Fibroblast of lung (primary cell): ENCODE measurements around the gene GH2. TPM values are rescaled to one million over a fixed set of nuclear protein-coding genes. Genes with fewer than 3 reads are reported as not detected.
"Not testable (repeated sequence)": the region's sequence is repeated elsewhere in the genome, so short reads cannot be mapped to it uniquely, and the experiment has no call there.

Experiments
- DNase-seq, 2 donors: peaks; one replicate each; pipeline versions ENCODE4 v3.0.0 to v3.0.0-alpha.2; 2010; ENCODE audit warnings: low read depth in 2 of 2
- H2AFZ ChIP-seq: 2 replicates; pipeline ENCODE4 v1.5.1; 2012; ENCODE audit warnings: low read length, control low read depth, inconsistent platforms
- H3K27ac ChIP-seq: 2 replicates; pipeline ENCODE4 v1.5.1; 2011; ENCODE audit warnings: low read length, control low read depth; ENCODE audit not compliant: insufficient read depth
- H3K27me3 ChIP-seq: 2 replicates; pipeline ENCODE4 v1.5.1; 2011; ENCODE audit warnings: mild to moderate bottlenecking, low read length; ENCODE audit not compliant: control insufficient read depth, insufficient read depth
- H3K36me3 ChIP-seq: 2 replicates; pipeline ENCODE4 v1.5.1; 2011; ENCODE audit warnings: low read length; ENCODE audit not compliant: control insufficient read depth, insufficient read depth
- H3K4me1 ChIP-seq: 2 replicates; pipeline ENCODE4 v1.5.1; 2011; ENCODE audit warnings: low read length; ENCODE audit not compliant: control insufficient read depth, insufficient read depth; ENCODE audit errors: extremely low read depth
- H3K4me2 ChIP-seq: 2 replicates; pipeline ENCODE4 v1.5.1; 2011; ENCODE audit warnings: low read length, control low read depth; ENCODE audit not compliant: insufficient read depth; ENCODE audit errors: extremely low read depth
- H3K4me3 ChIP-seq, 4 experiments: fragments of 200-600 bp in 1 of 4; sonication (generic) in 1 of 4; replicated peaks in 1 of 4; 2 replicates each; pipeline ENCODE4 v1.5.1; 2011 to 2016; ENCODE audit warnings: low read length in 4 of 4, low read depth in 3 of 4, mild to moderate bottlenecking in 3 of 4, control low read depth in 2 of 4, inconsistent platforms in 1 of 4, mixed read lengths in 1 of 4; ENCODE audit not compliant: insufficient read depth in 1 of 4; ENCODE audit errors: control extremely low read depth in 1 of 4
- H3K79me2 ChIP-seq: 2 replicates; pipeline ENCODE4 v1.5.1; 2012; ENCODE audit warnings: mild to moderate bottlenecking, low read length, inconsistent platforms; ENCODE audit not compliant: control insufficient read depth, insufficient read depth
- H3K9ac ChIP-seq: 2 replicates; pipeline ENCODE4 v1.5.1; 2011; ENCODE audit warnings: mild to moderate bottlenecking, low read length, control low read depth; ENCODE audit not compliant: insufficient read depth
- H3K9me3 ChIP-seq: 2 replicates; pipeline ENCODE4 v1.5.1; 2012; ENCODE audit warnings: low read depth, low read length; ENCODE audit not compliant: control insufficient read depth, insufficient read depth
- H4K20me1 ChIP-seq: 2 replicates; pipeline ENCODE4 v1.5.1; 2011; ENCODE audit warnings: low read length; ENCODE audit not compliant: control insufficient read depth, insufficient read depth; ENCODE audit errors: extremely low read depth
- EZH2 ChIP-seq: IDR thresholded peaks from 2 replicates; pipeline ENCODE4 v1.5.1; 2012; ENCODE audit warnings: low read length, control low read depth, mild to moderate bottlenecking; ENCODE audit errors: missing control alignments
- polyA plus RNA-seq, 2 donors: library from polyadenylated mRNA; depleted of rRNA in 1 of 2; stranded (reverse) in 1 of 2; unstranded in 1 of 2; fragments of >200 nt; gene quantifications; 2 replicates each; pipeline ENCODE4 v1.2.1, GENCODE V29; 2011 to 2012; ENCODE audit warnings: missing spikeins in 1 of 2
- total RNA-seq: library from RNA; depleted of rRNA; stranded (reverse); fragments of >200 nt; gene quantifications from 2 replicates; pipeline ENCODE4 v1.2.1, GENCODE V29; 2014
- TF ChIP-seq, protein P1 (sequence below), 2 donors: IDR thresholded peaks in 1 of 2; conservative IDR thresholded peaks in 1 of 2; 1 replicate in 1 of 2; 2 replicates in 1 of 2; pipeline ENCODE4 v1.5.1; 2011 to 2012; ENCODE audit warnings: low read length in 2 of 2, control low read depth in 1 of 2, inconsistent platforms in 1 of 2, low read depth in 1 of 2, mild to moderate bottlenecking in 1 of 2

The GH2 gene
- total and polyA plus RNA-seq, 2 donors (not counting 1 experiment from before 2014, with no cell fraction given), result not detected

DNA sequence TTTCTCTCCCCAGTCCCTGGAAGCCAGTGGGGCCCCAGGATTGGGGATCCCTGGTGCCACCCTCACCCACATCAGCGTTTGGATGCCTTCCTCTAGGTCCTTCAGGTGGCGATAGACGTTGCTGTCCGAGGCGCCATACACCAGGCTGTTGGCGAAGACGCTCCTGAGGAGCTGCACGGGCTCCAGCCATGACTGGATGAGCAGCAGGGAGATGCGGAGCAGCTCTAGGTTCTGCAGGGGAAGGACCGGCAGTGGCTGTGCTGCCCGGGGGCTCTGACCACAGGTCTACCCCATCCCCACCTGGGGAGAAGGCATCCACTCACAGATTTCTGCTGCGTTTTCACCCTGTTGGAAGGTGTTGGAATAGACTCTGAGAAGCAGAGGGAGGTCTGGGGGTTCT is 1.0 kb downstream of the GH2 start:
- no peak for TF ChIP-seq EZH2
- TF ChIP-seq, protein P1, sequence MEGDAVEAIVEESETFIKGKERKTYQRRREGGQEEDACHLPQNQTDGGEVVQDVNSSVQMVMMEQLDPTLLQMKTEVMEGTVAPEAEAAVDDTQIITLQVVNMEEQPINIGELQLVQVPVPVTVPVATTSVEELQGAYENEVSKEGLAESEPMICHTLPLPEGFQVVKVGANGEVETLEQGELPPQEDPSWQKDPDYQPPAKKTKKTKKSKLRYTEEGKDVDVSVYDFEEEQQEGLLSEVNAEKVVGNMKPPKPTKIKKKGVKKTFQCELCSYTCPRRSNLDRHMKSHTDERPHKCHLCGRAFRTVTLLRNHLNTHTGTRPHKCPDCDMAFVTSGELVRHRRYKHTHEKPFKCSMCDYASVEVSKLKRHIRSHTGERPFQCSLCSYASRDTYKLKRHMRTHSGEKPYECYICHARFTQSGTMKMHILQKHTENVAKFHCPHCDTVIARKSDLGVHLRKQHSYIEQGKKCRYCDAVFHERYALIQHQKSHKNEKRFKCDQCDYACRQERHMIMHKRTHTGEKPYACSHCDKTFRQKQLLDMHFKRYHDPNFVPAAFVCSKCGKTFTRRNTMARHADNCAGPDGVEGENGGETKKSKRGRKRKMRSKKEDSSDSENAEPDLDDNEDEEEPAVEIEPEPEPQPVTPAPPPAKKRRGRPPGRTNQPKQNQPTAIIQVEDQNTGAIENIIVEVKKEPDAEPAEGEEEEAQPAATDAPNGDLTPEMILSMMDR (conservative IDR thresholded peaks at IDR 0.05 in 1 of 2, IDR thresholded peaks at IDR 0.05 in 1 of 2; ENCODE audit: low read depth in 1 of 2, low read length in 2 of 2), result no peak
- Histone ChIP-seq H3K79me2 (no peaks in the 10 kb centered on the region), H3K27me3 (no peaks in the 10 kb centered on the region), H3K4me1 (no peaks in the 10 kb centered on the region), H4K20me1 (no peaks in the 10 kb centered on the region), H3K4me3 (no peak overlapping the region), H3K9ac (no peak overlapping the region), H2AFZ (no peak overlapping the region), H3K27ac (no peak overlapping the region), H3K9me3 (no peaks in the 10 kb centered on the region), H3K4me2 (no peak overlapping the region), H3K36me3 (no peaks in the 10 kb centered on the region)
- no peak for DNase-seq

DNA sequence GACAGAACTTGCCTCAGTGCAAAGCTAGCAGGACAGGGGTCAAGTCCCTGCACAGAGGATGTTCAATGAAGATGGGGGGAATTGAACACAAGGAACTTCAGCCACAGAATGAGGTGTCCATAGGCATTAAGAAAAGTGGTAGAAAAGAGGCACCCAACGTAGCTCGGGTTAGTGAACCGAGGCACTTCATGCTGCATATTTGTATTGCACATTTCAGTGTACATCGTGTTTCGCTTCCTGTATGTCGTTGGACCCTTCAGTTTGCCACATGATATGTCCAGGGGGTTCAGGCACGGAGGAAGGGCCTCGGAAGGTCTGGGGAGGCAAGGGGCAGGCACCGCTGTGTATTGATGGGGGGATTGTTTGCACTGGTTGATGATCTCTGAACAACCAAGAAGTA is 3.3 kb downstream of the GH2 start:
- not testable (repeated sequence) for H2AFZ ChIP-seq, H4K20me1 ChIP-seq, H3K4me2 ChIP-seq, H3K4me3 ChIP-seq, H3K27ac ChIP-seq, H3K36me3 ChIP-seq, H3K27me3 ChIP-seq, H3K79me2 ChIP-seq, H3K4me1 ChIP-seq, DNase-seq, H3K9ac ChIP-seq, H3K9me3 ChIP-seq

DNA sequence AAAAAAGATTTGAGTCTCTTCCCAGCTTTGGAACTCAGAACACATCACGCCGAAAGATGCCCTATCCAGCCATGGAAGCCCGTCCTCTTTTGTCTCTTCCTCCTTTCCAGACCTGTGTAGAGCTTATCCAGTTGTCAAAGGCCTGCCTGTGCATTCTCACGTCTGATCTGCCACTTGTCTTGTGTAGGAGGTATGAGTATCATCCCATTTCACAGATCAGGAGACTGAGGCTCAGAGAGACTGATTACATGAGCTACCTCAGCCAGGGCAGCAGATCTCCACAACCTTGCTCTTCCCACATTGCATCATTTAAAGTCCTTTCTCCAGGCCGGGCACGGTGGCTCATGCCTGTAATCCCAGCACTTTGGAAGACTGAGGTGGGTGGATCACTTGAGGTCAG is 7.1 kb downstream of the GH2 start:
- H3K79me2 ChIP-seq, H3K4me3 ChIP-seq, DNase-seq, H3K27me3 ChIP-seq, H3K4me2 ChIP-seq, H2AFZ ChIP-seq, H3K27ac ChIP-seq, H4K20me1 ChIP-seq, H3K9me3 ChIP-seq, H3K4me1 ChIP-seq, H3K36me3 ChIP-seq, H3K9ac ChIP-seq: not testable (repeated sequence)

DNA sequence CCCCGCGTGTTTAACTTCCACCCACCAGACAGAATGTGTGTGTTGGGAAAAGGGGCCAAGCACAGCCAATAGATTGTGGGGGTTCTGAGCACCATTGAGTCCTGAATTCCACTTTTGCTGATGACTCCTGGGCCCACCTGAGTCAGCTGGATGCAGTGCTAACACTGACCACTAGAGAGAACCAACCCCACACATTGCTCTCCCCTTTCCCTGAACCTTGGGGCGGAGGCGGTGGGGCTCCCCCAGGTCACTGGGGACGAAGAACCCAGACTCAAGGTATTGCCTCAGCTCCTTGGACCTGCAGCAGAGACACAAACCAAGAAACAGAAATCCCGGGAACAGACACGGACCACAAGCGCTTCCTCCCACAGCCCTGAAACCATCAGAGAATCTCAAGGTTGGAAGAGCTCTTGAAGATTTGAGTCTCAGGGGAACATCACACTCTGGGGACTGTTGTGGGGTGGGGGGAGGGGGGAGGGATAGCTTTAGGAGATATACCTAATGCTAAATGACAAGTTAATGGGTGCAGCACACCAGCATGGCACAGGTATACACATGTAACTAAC is 7.6 kb downstream of the GH2 start:
- H3K36me3 ChIP-seq, H3K79me2 ChIP-seq, H3K27me3 ChIP-seq, H3K9me3 ChIP-seq, H3K4me2 ChIP-seq, H3K4me3 ChIP-seq, DNase-seq, H2AFZ ChIP-seq, H3K4me1 ChIP-seq, H3K9ac ChIP-seq, H4K20me1 ChIP-seq, H3K27ac ChIP-seq: not testable (repeated sequence)

DNA sequence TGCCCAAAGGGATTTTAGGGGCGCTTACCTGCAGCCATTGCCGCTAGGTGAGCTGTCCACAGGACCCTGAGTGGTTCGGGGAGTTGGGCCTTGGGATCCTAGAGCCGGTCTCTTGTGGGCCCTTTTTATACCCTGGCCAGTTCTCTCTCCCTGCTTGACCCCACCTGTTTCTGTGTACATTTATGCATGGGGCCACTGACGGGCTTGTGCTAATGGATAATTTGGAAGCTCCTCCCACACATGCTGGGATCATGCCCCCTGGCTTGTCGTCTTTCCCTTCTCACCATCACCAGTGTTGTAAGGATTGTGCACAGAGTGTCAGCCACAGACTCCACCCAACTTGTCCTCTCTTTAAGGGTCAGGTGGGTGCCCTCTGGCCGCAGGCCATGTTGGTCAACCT is 8.2 kb downstream of the GH2 start, which contains the start of gene CSH2:
TSS of gene CSH2 (minus strand) at position 101 of the 400 bp plus-strand sequence. CDS start at position 38, 63 bp downstream.
- not testable (repeated sequence) for H3K27ac ChIP-seq, H3K9ac ChIP-seq, H3K36me3 ChIP-seq, DNase-seq, H3K4me1 ChIP-seq, H3K27me3 ChIP-seq, H3K4me2 ChIP-seq, H3K4me3 ChIP-seq, H4K20me1 ChIP-seq, H3K79me2 ChIP-seq, H2AFZ ChIP-seq, H3K9me3 ChIP-seq

DNA sequence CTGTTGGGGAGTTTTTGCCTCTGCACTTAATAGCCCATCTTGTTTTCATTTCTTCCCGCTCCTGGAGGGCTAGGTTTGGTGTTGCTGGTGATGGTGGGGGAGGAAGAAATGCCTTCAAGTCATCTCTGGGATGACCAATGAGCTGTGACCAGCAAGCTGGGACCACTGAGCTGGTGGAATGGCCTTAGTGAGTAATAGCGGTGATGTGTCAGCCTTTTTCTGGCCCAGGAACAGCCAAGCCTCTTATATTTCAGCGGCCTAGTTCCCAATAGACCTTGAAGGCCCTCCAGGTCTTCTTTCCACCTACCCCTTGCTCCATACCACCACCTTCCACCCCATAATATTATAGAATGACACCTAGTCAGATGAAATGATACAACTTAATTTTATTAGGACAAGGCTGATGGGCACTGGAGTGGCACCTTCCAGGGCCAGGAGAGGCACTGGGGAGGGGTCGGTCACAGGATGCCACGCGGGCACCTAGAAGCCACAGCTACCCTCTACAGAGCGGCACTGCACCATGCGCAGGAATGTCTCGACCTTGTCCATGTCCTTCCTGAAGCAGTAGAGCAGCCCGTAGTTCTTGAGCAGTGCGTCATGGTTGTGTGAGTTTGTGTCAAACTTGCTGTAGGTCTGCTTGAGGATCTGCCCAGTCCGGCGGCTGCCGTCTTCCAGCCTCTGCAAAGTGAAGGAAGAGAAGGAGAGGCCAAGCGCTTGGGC is 9.9 kb downstream of the GH2 start:
- H3K4me2 ChIP-seq, H3K36me3 ChIP-seq, H3K9ac ChIP-seq, H3K4me3 ChIP-seq, H3K4me1 ChIP-seq, H3K9me3 ChIP-seq, H4K20me1 ChIP-seq, H2AFZ ChIP-seq, H3K27me3 ChIP-seq, H3K27ac ChIP-seq, H3K79me2 ChIP-seq: not testable (repeated sequence)
- peak in 1 of 2 donors; percentile 4 for DNase-seq
